Measurements from ENCODE around the gene FAN1. TPM values are rescaled to one million over a fixed set of nuclear protein-coding genes. Genes with fewer than 3 reads are reported as not detected.

FAN1 gene
- total RNA-seq, 6 experiments from 2014 or later: 7.6 to 16.3 (median 13.3) TPM

DNA sequence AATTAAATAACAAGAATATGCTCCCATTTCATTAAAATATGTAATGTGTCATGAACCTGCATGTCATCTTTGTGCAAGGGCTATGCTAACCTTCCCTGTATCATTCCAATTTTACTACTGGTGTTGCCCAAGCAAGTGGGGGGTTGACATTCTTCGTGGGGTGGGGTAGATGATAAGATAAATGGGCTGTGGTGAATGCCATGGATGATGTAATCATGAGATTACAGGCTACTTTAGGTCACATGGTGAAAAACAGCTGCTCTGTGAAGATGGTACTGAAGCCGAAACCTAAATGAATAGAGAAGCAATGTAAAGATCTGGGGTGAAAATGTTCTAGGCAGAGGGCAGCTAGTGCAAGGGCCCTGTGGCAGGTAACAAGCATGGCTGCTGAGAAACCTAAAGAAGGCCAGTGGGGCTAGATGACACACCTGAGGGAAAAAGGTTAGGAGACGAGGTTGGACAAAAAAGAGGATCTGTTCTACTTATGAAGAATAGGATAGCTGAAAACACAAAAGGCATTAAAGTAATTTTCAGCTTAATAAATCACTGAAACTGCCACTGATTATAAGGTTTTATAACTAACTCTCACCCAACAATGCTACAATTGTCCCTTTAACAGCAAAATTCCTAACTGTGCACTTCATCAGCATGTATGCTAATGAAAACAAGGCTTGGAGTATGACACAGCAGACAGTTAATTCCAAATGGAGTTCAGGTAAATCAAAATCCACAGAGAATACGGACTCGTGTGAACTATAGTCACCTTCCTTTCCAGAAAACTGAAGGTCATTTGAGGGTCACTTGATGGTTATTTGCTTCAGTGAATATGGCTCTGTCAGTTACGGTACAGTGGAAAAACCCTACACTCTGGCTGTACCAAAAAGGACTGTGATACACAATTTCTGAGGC is 52.8 kb downstream of the FAN1 start:
- peak; percentile 26 to 48 (median 38) for ATAC-seq
- 66% methylated on average over 6 of the region's 6 CpGs for WGBS (ENCODE audit: insufficient coverage, low coverage, low lambda C conversion rate, missing lambda C conversion rate)
- peaks cover 0 to 8% (median 0%) of the 10 kb centered on the region in 4 donors for H3K4me1 ChIP-seq
- intact Hi-C loops (cut with DNase I): no loop called here
- no peak for DNase-seq
- no peaks in the 10 kb centered on the region for H3K27me3 ChIP-seq
- TF ChIP-seq CTCF (IDR thresholded peaks at IDR 0.05) (no peak), POLR2A (IDR thresholded peaks at IDR 0.05) (no peak)
- no peaks in the 10 kb centered on the region for H3K9me3 ChIP-seq
- no peak overlapping the region for H3K27ac ChIP-seq
- H3K36me3 ChIP-seq: peaks cover 0 to 96% (median 41%) of the 10 kb centered on the region in 4 donors
- H3K4me3 ChIP-seq: no peak overlapping the region

GRCh38 chr15:30958219-30958618 is 54.5 kb downstream of the FAN1 start:
- intact Hi-C loops (cut with DNase I): no loop called here

DNA sequence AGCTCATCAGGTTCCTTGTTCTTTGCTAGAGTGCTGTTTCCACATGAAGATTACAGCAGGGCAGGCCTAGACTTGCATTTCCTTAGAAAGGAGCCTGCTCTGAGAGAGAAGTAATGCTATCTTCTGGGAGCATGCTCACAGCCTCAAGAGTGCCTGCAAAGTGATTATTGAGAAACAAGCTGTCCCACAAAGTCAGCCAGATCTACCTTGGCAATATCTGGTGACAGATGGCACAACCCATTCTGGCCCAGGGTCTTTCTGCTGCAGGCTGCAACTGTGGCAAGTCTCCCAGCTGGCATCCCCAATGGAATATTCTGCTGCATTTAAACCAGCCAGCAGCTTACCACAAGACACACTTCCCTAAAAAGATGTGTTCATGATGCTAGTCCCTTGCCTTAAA is 58.4 kb downstream of the FAN1 start:
- Histone ChIP-seq H3K4me3 (no peak overlapping the region), H3K27ac (no peak overlapping the region), H3K36me3 (peaks cover 0 to 74% (median 20%) of the 10 kb centered on the region in 4 donors), H3K27me3 (no peaks in the 10 kb centered on the region), H3K4me1 (no peaks in the 10 kb centered on the region), H3K9me3 (no peaks in the 10 kb centered on the region)
- intact Hi-C loops (cut with DNase I): loop anchor here in 1 of 2 donors (10.0 kb wide), 1 partner anchor 47 kb away; no protein-coding TSS in a partner anchor
- TF ChIP-seq CTCF (IDR thresholded peaks at IDR 0.05) (no peak), POLR2A (IDR thresholded peaks at IDR 0.05) (no peak)
- DNase-seq (no peak), ATAC-seq (no peak)

More at GRCh38 chr15:30958219-30958618, 54.5 kb downstream of the FAN1 start:
- H3K27me3 ChIP-seq: no peaks in the 10 kb centered on the region
- TF ChIP-seq POLR2A (IDR thresholded peaks at IDR 0.05) (no peak), CTCF (IDR thresholded peaks at IDR 0.05) (no peak)
- no peak overlapping the region for H3K4me3 ChIP-seq
- H3K4me1 ChIP-seq: peaks cover 0 to 8% (median 0%) of the 10 kb centered on the region in 4 donors
- ATAC-seq (no peak), DNase-seq (no peak)
- no peak overlapping the region for H3K27ac ChIP-seq
- peaks cover 0 to 81% (median 30%) of the 10 kb centered on the region in 4 donors for H3K36me3 ChIP-seq
- WGBS (ENCODE audit: insufficient coverage, low coverage, low lambda C conversion rate, missing lambda C conversion rate): 100% methylated on average over 3 of the region's 5 CpGs
- no peaks in the 10 kb centered on the region for H3K9me3 ChIP-seq

GRCh38 chr15:30962659-30963058 is 58.9 kb downstream of the FAN1 start:
- DNase-seq (no peak), ATAC-seq (no peak)
- H3K27ac ChIP-seq: no peak overlapping the region
- WGBS (ENCODE audit: insufficient coverage, low coverage, low lambda C conversion rate, missing lambda C conversion rate): 97% methylated on average over 3 of the region's 3 CpGs
- TF ChIP-seq CTCF (IDR thresholded peaks at IDR 0.05) (no peak), POLR2A (IDR thresholded peaks at IDR 0.05) (no peak)
- H3K4me3 ChIP-seq: no peak overlapping the region
- peaks cover 0 to 1% (median 0%) of the 10 kb centered on the region in 4 donors for H3K4me1 ChIP-seq
- H3K36me3 ChIP-seq: peaks cover 0 to 70% (median 19%) of the 10 kb centered on the region in 4 donors
- intact Hi-C loops (cut with DNase I): loop anchor here in 1 of 2 donors (10.0 kb wide), 1 partner anchor 48 kb away; no protein-coding TSS in a partner anchor
- H3K27me3 ChIP-seq: no peaks in the 10 kb centered on the region
- no peaks in the 10 kb centered on the region for H3K9me3 ChIP-seq

Data from right lobe of liver (tissue), 6 donors.